ENCODE measurements around the gene CDIP1. TPM values are rescaled to one million over a fixed set of nuclear protein-coding genes. Genes with fewer than 3 reads are reported as not detected.

Gene CDIP1
- total and polyA plus RNA-seq, 2 of the 8 experiments (the other 6 are each of a cell fraction or from before 2014, with no cell fraction given) = 56.6 to 76.3 TPM

DNA sequence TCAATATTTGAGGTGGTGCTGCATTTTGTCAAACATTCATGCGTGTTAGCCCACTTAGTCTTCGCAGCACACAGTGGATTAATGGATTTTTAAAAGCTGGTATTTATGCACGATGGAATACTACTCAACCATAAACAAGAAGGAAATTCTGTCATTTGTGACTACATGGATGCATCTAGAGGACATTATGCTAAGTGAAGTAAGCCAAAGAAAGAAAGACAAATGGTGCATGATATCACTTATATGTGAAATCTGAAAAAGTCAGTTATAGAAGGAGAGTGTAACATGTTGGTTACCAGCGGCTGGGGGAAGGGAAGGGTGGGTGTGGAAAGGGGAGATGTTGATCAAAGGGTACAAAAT is 39.4 kb downstream of the CDIP1 start:
- H2AK5ac ChIP-seq (ENCODE audit: low read depth, low read length) = no peak overlapping the region
- H4K20me1 ChIP-seq (replicated peaks in 1 of 2; ENCODE audit: control insufficient read depth in 1 of 2, insufficient read depth in 2 of 2, low read length in 2 of 2) = no peaks in the 10 kb centered on the region
- no peak overlapping the region for H3K27ac ChIP-seq (ENCODE audit: low read depth, low read length)
- no peak overlapping the region for H2BK20ac ChIP-seq (ENCODE audit: low read length)
- H3K36me3 ChIP-seq (ENCODE audit: control insufficient read depth in 2 of 4, insufficient read depth in 4 of 4, low read length in 3 of 4) = no peaks in the 10 kb centered on the region; a peak in 1 of 8 replicates
- no peak overlapping the region for H3K18ac ChIP-seq (ENCODE audit: extremely low read depth, low read length)
- H3K79me2 ChIP-seq (ENCODE audit: control insufficient read depth in 1 of 2, insufficient read depth in 2 of 2, low read length in 2 of 2) = peaks cover 0 to 3% of the 10 kb centered on the region in 2 experiments; a peak in 1 of 4 replicates
- no peak overlapping the region for H2BK12ac ChIP-seq (ENCODE audit: low read depth, low read length)
- no peak overlapping the region for H2BK5ac ChIP-seq (ENCODE audit: low read depth, low read length)
- no peaks in the 10 kb centered on the region for H3K9me3 ChIP-seq (ENCODE audit: insufficient read depth in 2 of 2, low read depth in 1 of 2, low read length in 1 of 2)
- POLR2A ChIA-PET (ENCODE audit: partially characterized antibody) = interaction anchor here (0.9 kb wide), 2 partner anchors 12 to 25 kb away, joined by 3 read pairs; no protein-coding TSS in a partner anchor
- WGBS, 2 experiments (ENCODE audit: extremely low coverage in 1 of 2, insufficient coverage in 1 of 2, insufficient read length in 1 of 2, insufficient replicate concordance in 2 of 2, low coverage in 1 of 2, low lambda C conversion rate in 2 of 2, missing lambda C conversion rate in 1 of 2) = 92% methylated on average over 4 of the region's 4 CpGs; no CpG with 5 or more reads in 1 of the 2 experiments
- no peak overlapping the region for H3K9ac ChIP-seq (replicated peaks in 1 of 4; ENCODE audit: extremely low read depth in 1 of 4, low read depth in 3 of 4, low read length in 3 of 4)
- no peak overlapping the region for H4K8ac ChIP-seq (ENCODE audit: extremely low read depth, insufficient read depth, low read length)
- H3K4me3 ChIP-seq (ENCODE audit: extremely low read depth in 1 of 4, insufficient read depth in 2 of 4, low read depth in 3 of 4, low read length in 4 of 4) = no peak overlapping the region
- H3K56ac ChIP-seq (replicated peaks; ENCODE audit: insufficient read length, low read depth, low read length) = no peak overlapping the region
- H3K27me3 ChIP-seq (replicated peaks in 1 of 4; ENCODE audit: control insufficient read depth in 3 of 4, extremely low read depth in 1 of 4, insufficient read depth in 3 of 4, low read length in 3 of 4) = no peaks in the 10 kb centered on the region
- H3K4ac ChIP-seq (replicated peaks; ENCODE audit: insufficient read length, low read depth, low read length) = no peak overlapping the region
- no peak for DNase-seq (ENCODE audit: low read depth in 1 of 2, low spot score in 2 of 2)
- no peak overlapping the region for H3K14ac ChIP-seq (ENCODE audit: insufficient read length)
- H2BK15ac ChIP-seq (ENCODE audit: low read length) = no peak overlapping the region
- no peak overlapping the region for H4K5ac ChIP-seq (ENCODE audit: insufficient read length, low read depth, low read length)
- H3K4me2 ChIP-seq (ENCODE audit: insufficient read depth in 1 of 2, low read depth in 2 of 2, low read length in 2 of 2) = no peak overlapping the region
- H3K4me1 ChIP-seq (replicated peaks in 1 of 4; ENCODE audit: control insufficient read depth in 3 of 4, insufficient read depth in 4 of 4, low read length in 3 of 4) = no peaks in the 10 kb centered on the region
- no peak for FAIRE-seq
- no peaks in the 10 kb centered on the region for H3K23me2 ChIP-seq (ENCODE audit: low read depth, low read length)
- H2AFZ ChIP-seq (ENCODE audit: low read length) = no peak overlapping the region
- CTCF ChIA-PET (ENCODE audit: partially characterized antibody) = interaction anchor here (0.9 to 35.4 kb wide), 7 partner anchors 8 to 161 kb away, joined by 3 to 968 read pairs (median 4); partner anchors contain the start of genes C16orf96 and CDIP1
- no peak overlapping the region for H3K23ac ChIP-seq (ENCODE audit: insufficient read length)
- H2BK120ac ChIP-seq (replicated peaks; ENCODE audit: low read depth, low read length) = no peak overlapping the region
- H3K79me1 ChIP-seq (ENCODE audit: low read depth, low read length) = no peaks in the 10 kb centered on the region; the same call in 1 of the 2 replicates
- no peak overlapping the region for H4K91ac ChIP-seq (replicated peaks; ENCODE audit: insufficient read length, low read length)
- TF ChIP-seq TBP (IDR thresholded peaks at IDR 0.05; ENCODE audit: low read depth, low read length) (no peak), NANOG (IDR thresholded peaks at IDR 0.05; ENCODE audit: insufficient read depth, low read depth, low read length, poor library complexity, severe bottlenecking) (no peak), MAFK (IDR thresholded peaks at IDR 0.05; ENCODE audit: low read depth, low read length) (no peak), EP300 (IDR thresholded peaks at IDR 0.05; ENCODE audit: borderline replicate concordance in 1 of 2, low read depth in 2 of 2, low read length in 2 of 2) (no peak), CTBP2 (IDR thresholded peaks at IDR 0.05; ENCODE audit: borderline replicate concordance, insufficient read depth, insufficient read length, low read length) (no peak), POLR2AphosphoS5 (IDR thresholded peaks at IDR 0.05; ENCODE audit: low read depth, low read length) (no peak), TAF1 (IDR thresholded peaks at IDR 0.05; ENCODE audit: low read depth, low read length) (no peak), TCF12 (IDR thresholded peaks at IDR 0.05; ENCODE audit: low read depth, low read length) (no peak), CBX8 (IDR thresholded peaks at IDR 0.05; ENCODE audit: borderline replicate concordance, low read depth, low read length) (no peak), ASH2L (IDR thresholded peaks at IDR 0.05; ENCODE audit: low read length) (no peak), SP4 (IDR thresholded peaks at IDR 0.05; ENCODE audit: low read length) (no peak), NRF1 (IDR thresholded peaks at IDR 0.05; ENCODE audit: low read depth, low read length) (no peak), EGR1 (IDR thresholded peaks at IDR 0.05; ENCODE audit: borderline replicate concordance, low read depth, low read length) (no peak)
- TF ChIP-seq, protein P1, sequence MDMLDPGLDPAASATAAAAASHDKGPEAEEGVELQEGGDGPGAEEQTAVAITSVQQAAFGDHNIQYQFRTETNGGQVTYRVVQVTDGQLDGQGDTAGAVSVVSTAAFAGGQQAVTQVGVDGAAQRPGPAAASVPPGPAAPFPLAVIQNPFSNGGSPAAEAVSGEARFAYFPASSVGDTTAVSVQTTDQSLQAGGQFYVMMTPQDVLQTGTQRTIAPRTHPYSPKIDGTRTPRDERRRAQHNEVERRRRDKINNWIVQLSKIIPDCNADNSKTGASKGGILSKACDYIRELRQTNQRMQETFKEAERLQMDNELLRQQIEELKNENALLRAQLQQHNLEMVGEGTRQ (IDR thresholded peaks at IDR 0.05; ENCODE audit: low read length) = no peak

Measured in H1 (cell line).